GM12878 (cell line): ENCODE results near the gene SETD2.

Experiments
- CREB1 ChIP-seq: IDR thresholded peaks from 2 replicates; pipeline ENCODE4 v1.6.1; 2012; ENCODE audit warnings: low read depth, mild to moderate bottlenecking, inconsistent platforms
- EZH2 ChIP-seq: IDR thresholded peaks from 2 replicates; pipeline ENCODE4 v1.6.1; 2012; ENCODE audit warnings: low read depth, mild to moderate bottlenecking, control low read depth, inconsistent platforms, low read length, borderline replicate concordance; ENCODE audit not compliant: control insufficient read depth
- JUND ChIP-seq: IDR thresholded peaks from 2 replicates; pipeline ENCODE4 v1.6.1; 2012; ENCODE audit warnings: low read depth, mild to moderate bottlenecking, low read length, improper control_type of control experiment, moderate library complexity
- POLR2A ChIP-seq: IDR thresholded peaks from 2 replicates; pipeline ENCODE4 v1.6.1; 2011; ENCODE audit warnings: low read depth, mild to moderate bottlenecking, low read length
- SMC3 ChIP-seq: IDR thresholded peaks from 2 replicates; pipeline ENCODE4 v1.6.1; 2011; ENCODE audit warnings: low read length, improper control_type of control experiment, borderline replicate concordance
- ZZZ3 ChIP-seq: IDR thresholded peaks from 2 replicates; pipeline ENCODE4 v1.6.1; 2011; ENCODE audit warnings: low read depth; ENCODE audit not compliant: control insufficient read depth, insufficient read length
- TF ChIP-seq, protein P1 (sequence below), 3 experiments: IDR thresholded peaks in 2 of 3; conservative IDR thresholded peaks in 1 of 3; 2 replicates each; pipeline ENCODE4 v1.5.1; 2011; ENCODE audit warnings: low read depth in 3 of 3, low read length in 3 of 3, mild to moderate bottlenecking in 3 of 3, control low read depth in 2 of 3, moderate library complexity in 2 of 3, inconsistent platforms in 1 of 3, mixed read lengths in 1 of 3; ENCODE audit not compliant: control insufficient read depth in 2 of 3, insufficient read depth in 1 of 3; ENCODE audit errors: extremely low read depth in 1 of 3
- TF ChIP-seq, protein P2 (sequence below): IDR thresholded peaks from 2 replicates; pipeline ENCODE4 v1.6.1; 2011; ENCODE audit warnings: low read depth, low read length, improper control_type of control experiment, borderline replicate concordance
- TF ChIP-seq, protein P3 (sequence below): fragments of 450-650 bp; IDR thresholded peaks from 2 replicates; pipeline ENCODE4 v1.6.1; 2014; ENCODE audit warnings: mild to moderate bottlenecking

DNA sequence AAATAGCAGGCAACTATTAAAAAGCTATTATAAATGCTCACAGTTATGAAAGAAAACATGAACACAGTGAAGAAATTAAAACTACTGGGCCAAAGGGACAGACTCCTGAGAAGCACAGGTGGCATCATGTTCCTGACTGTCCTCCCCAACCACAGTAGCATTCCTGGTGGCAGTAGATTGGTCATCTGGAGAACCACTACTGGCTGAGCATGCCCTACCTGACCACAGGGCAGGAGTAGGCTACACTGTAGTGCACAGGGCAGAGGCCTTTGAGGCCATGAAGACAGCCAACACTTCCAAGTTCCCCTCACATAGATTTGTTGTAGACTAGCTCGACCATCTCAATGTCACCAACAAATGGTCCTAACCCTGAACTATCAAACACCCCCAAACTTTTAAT is 135.2 kb downstream of the SETD2 start:
- TF ChIP-seq, protein P1, sequence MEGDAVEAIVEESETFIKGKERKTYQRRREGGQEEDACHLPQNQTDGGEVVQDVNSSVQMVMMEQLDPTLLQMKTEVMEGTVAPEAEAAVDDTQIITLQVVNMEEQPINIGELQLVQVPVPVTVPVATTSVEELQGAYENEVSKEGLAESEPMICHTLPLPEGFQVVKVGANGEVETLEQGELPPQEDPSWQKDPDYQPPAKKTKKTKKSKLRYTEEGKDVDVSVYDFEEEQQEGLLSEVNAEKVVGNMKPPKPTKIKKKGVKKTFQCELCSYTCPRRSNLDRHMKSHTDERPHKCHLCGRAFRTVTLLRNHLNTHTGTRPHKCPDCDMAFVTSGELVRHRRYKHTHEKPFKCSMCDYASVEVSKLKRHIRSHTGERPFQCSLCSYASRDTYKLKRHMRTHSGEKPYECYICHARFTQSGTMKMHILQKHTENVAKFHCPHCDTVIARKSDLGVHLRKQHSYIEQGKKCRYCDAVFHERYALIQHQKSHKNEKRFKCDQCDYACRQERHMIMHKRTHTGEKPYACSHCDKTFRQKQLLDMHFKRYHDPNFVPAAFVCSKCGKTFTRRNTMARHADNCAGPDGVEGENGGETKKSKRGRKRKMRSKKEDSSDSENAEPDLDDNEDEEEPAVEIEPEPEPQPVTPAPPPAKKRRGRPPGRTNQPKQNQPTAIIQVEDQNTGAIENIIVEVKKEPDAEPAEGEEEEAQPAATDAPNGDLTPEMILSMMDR (IDR thresholded peaks at IDR 0.05 in 2 of 3, conservative IDR thresholded peaks at IDR 0.05 in 1 of 3; ENCODE audit: control insufficient read depth in 2 of 3, extremely low read depth in 1 of 3, insufficient read depth in 1 of 3, low read depth in 3 of 3, low read length in 3 of 3) = no peak
- no peak for TF ChIP-seq CREB1
- TF ChIP-seq, protein P2, sequence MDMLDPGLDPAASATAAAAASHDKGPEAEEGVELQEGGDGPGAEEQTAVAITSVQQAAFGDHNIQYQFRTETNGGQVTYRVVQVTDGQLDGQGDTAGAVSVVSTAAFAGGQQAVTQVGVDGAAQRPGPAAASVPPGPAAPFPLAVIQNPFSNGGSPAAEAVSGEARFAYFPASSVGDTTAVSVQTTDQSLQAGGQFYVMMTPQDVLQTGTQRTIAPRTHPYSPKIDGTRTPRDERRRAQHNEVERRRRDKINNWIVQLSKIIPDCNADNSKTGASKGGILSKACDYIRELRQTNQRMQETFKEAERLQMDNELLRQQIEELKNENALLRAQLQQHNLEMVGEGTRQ = no peak
- no peak for TF ChIP-seq POLR2A
- TF ChIP-seq JUND = no peak
- no peak for TF ChIP-seq SMC3
- TF ChIP-seq, protein P3, sequence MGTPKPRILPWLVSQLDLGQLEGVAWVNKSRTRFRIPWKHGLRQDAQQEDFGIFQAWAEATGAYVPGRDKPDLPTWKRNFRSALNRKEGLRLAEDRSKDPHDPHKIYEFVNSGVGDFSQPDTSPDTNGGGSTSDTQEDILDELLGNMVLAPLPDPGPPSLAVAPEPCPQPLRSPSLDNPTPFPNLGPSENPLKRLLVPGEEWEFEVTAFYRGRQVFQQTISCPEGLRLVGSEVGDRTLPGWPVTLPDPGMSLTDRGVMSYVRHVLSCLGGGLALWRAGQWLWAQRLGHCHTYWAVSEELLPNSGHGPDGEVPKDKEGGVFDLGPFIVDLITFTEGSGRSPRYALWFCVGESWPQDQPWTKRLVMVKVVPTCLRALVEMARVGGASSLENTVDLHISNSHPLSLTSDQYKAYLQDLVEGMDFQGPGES = no peak
- no peak for TF ChIP-seq EZH2
- TF ChIP-seq ZZZ3 = no peak
